ENCODE measurements around the gene KIAA0586. TPM values are rescaled to one million over a fixed set of nuclear protein-coding genes. Genes with fewer than 3 reads are reported as not detected.
A peak's percentile ranks its signal among the peaks of the same experiment; 100 is the strongest.

KIAA0586 gene
- total RNA-seq, 4 donors from 2014 or later, result 10.8 to 17.1 (median 13.9) TPM

- H3K27me3 ChIP-seq, result no peaks in the 10 kb centered on the region
- TF ChIP-seq POLR2AphosphoS5 (IDR thresholded peaks at IDR 0.05) (no peak), POLR2A (IDR thresholded peaks at IDR 0.05; ENCODE audit: low read depth) (no peak), CTCF (IDR thresholded peaks at IDR 0.05) (no peak), EP300 (IDR thresholded peaks at IDR 0.05) (no peak)
- H3K27ac ChIP-seq (replicated peaks in 1 of 4), result peak overlapping the region; percentile 35 to 72 (median 52)
- WGBS, result 31% methylated on average over 1 of the region's 1 CpG
- H3K36me3 ChIP-seq, result no peaks in the 10 kb centered on the region
- no peak overlapping the region for H3K4me3 ChIP-seq
- DNase-seq (ENCODE audit: extremely low spot score), result no peak
- peaks cover 9 to 30% (median 26%) of the 10 kb centered on the region in 4 donors for H3K4me1 ChIP-seq
- intact Hi-C loops (cut with DNase I), result no loop called here
- H3K9me3 ChIP-seq, result peaks cover 0 to 4% (median 0%) of the 10 kb centered on the region in 4 donors
Measured at GRCh38 chr14:58535044-58535443, 107.5 kb downstream of the KIAA0586 start.

GRCh38 chr14:58537004-58537403 is 109.5 kb downstream of the KIAA0586 start:
- H3K36me3 ChIP-seq, result no peaks in the 10 kb centered on the region
- no peak for DNase-seq (ENCODE audit: extremely low spot score)
- H3K27me3 ChIP-seq, result no peaks in the 10 kb centered on the region
- no peak overlapping the region for H3K27ac ChIP-seq (replicated peaks in 1 of 4)
- intact Hi-C loops (cut with DNase I), result no loop called here
- peaks cover 9 to 39% (median 32%) of the 10 kb centered on the region in 4 donors for H3K4me1 ChIP-seq
- no peak overlapping the region for H3K4me3 ChIP-seq
- H3K9me3 ChIP-seq, result no peaks in the 10 kb centered on the region
- TF ChIP-seq CTCF (IDR thresholded peaks at IDR 0.05) (no peak), EP300 (IDR thresholded peaks at IDR 0.05) (no peak), POLR2A (IDR thresholded peaks at IDR 0.05; ENCODE audit: low read depth) (no peak), POLR2AphosphoS5 (IDR thresholded peaks at IDR 0.05) (no peak)
- WGBS, result 93% methylated on average over 3 of the region's 3 CpGs

- intact Hi-C loops (cut with DNase I), result no loop called here
- Histone ChIP-seq H3K9me3 (no peaks in the 10 kb centered on the region), H3K4me1 (peaks cover 0 to 8% (median 6%) of the 10 kb centered on the region in 4 donors), H3K27ac (replicated peaks in 1 of 4) (no peak overlapping the region), H3K27me3 (no peaks in the 10 kb centered on the region), H3K36me3 (no peaks in the 10 kb centered on the region), H3K4me3 (no peak overlapping the region)
- TF ChIP-seq EP300 (IDR thresholded peaks at IDR 0.05) (no peak), CTCF (IDR thresholded peaks at IDR 0.05) (no peak), POLR2A (IDR thresholded peaks at IDR 0.05; ENCODE audit: low read depth) (no peak), POLR2AphosphoS5 (IDR thresholded peaks at IDR 0.05) (no peak)
- 64% methylated on average over 1 of the region's 1 CpG for WGBS
- no peak for DNase-seq (ENCODE audit: extremely low spot score)
Measured at GRCh38 chr14:58540749-58541632, 113.5 kb downstream of the KIAA0586 start.

- no peaks in the 10 kb centered on the region for H3K9me3 ChIP-seq
- no peak overlapping the region for H3K4me3 ChIP-seq
- 74% methylated on average over 2 of the region's 2 CpGs for WGBS
- intact Hi-C loops (cut with DNase I), result no loop called here
- DNase-seq (ENCODE audit: extremely low spot score), result no peak
- H3K4me1 ChIP-seq, result peaks cover 0 to 8% (median 6%) of the 10 kb centered on the region in 4 donors
- H3K27me3 ChIP-seq, result no peaks in the 10 kb centered on the region
- H3K27ac ChIP-seq (replicated peaks in 1 of 4), result no peak overlapping the region
- H3K36me3 ChIP-seq, result no peaks in the 10 kb centered on the region
- TF ChIP-seq EP300 (IDR thresholded peaks at IDR 0.05), result no peak
- TF ChIP-seq CTCF (IDR thresholded peaks at IDR 0.05), result no peak
- TF ChIP-seq POLR2A (IDR thresholded peaks at IDR 0.05; ENCODE audit: low read depth), result no peak
- TF ChIP-seq POLR2AphosphoS5 (IDR thresholded peaks at IDR 0.05), result no peak
Measured at GRCh38 chr14:58541633-58542022, 114.1 kb downstream of the KIAA0586 start.
